OCI-LY7 (cell line): ENCODE results near the gene RBM23. TPM values are rescaled to one million over a fixed set of nuclear protein-coding genes. Genes with fewer than 3 reads are reported as not detected.

Experiments
- BruUV-seq: library from RNA; stranded (reverse); fragments of 400-500 nt; replicated peaks from 2 replicates; lab custom pipeline; 2021; lab: Mats Ljungman, UMichigan
- CTCF ChIA-PET: fragments of 300-600 bp; sonication (Branson Sonifier 250); formaldehyde crosslinking; loops from one replicate; lab custom pipeline; 2022; ENCODE audit warnings: antibody characterized with exemption; ENCODE audit not compliant: unreplicated experiment; lab: Charles Lee
- POLR2A ChIA-PET: fragments of 300-600 bp; sonication (Branson Sonifier 250); formaldehyde crosslinking; loops from one replicate; lab custom pipeline; 2022; ENCODE audit warnings: antibody characterized with exemption; lab: Charles Lee
- DNase-seq: peaks from one replicate; pipeline ENCODE4 v3.0.0-alpha.2; 2015; ENCODE audit warnings: low spot score
- H2AFZ ChIP-seq: fragments of 200-600 bp; sonication (generic), shearing (Covaris generic); 2 replicates; pipeline ENCODE4 v1.6.1; 2014; ENCODE audit warnings: mild to moderate bottlenecking, antibody characterized with exemption, low read length, moderate library complexity
- H3K27ac ChIP-seq: fragments of 200-600 bp; sonication (generic); 2 replicates; pipeline ENCODE4 v1.5.1; 2014; ENCODE audit warnings: mixed run types, low read depth, mild to moderate bottlenecking, moderate library complexity, low read length, inconsistent platforms; ENCODE audit not compliant: poor library complexity, severe bottlenecking
- H3K36me3 ChIP-seq: fragments of 200-600 bp; sonication (generic); 2 replicates; pipeline ENCODE4 v1.6.1; 2014; ENCODE audit warnings: mild to moderate bottlenecking, antibody characterized with exemption, low read length, moderate library complexity, mixed read lengths; ENCODE audit not compliant: insufficient read depth
- H3K4me1 ChIP-seq: fragments of 200-600 bp; sonication (generic); 2 replicates; pipeline ENCODE4 v1.5.1; 2014; ENCODE audit warnings: mild to moderate bottlenecking, low read length; ENCODE audit not compliant: insufficient read depth, poor library complexity, severe bottlenecking
- H3K4me2 ChIP-seq: fragments of 200-600 bp; sonication (generic); 2 replicates; pipeline ENCODE4 v1.6.1; 2014; ENCODE audit warnings: mild to moderate bottlenecking, low read length
- H3K4me3 ChIP-seq: fragments of 200-600 bp; sonication (generic); 2 replicates; pipeline ENCODE4 v1.5.1; 2014; ENCODE audit warnings: mild to moderate bottlenecking, low read depth, low read length; ENCODE audit not compliant: poor library complexity, severe bottlenecking
- H3K79me2 ChIP-seq: fragments of 200-600 bp; sonication (generic); 2 replicates; pipeline ENCODE4 v1.6.1; 2016; ENCODE audit warnings: low read depth, mild to moderate bottlenecking, low read length, moderate library complexity, mixed read lengths; ENCODE audit not compliant: insufficient read depth
- H3K9me2 ChIP-seq: fragments of 200-600 bp; sonication (generic); 2 replicates; pipeline ENCODE4 v1.6.1; 2016; ENCODE audit warnings: mild to moderate bottlenecking, low read length, mixed read lengths; ENCODE audit not compliant: insufficient read depth
- H3K9me3 ChIP-seq: fragments of 200-600 bp; sonication (generic); 2 replicates; pipeline ENCODE4 v1.6.1; 2014; ENCODE audit warnings: mild to moderate bottlenecking, mixed run types, low read length, mixed read lengths
- H4K20me1 ChIP-seq: fragments of 200-600 bp; sonication (generic); 2 replicates; pipeline ENCODE4 v1.6.1; 2014; ENCODE audit warnings: mild to moderate bottlenecking, antibody characterized with exemption, low read length, moderate library complexity, mixed read lengths; ENCODE audit not compliant: insufficient read depth
- CTCF ChIP-seq: fragments of 200-600 bp; sonication (generic); conservative IDR thresholded peaks from 2 replicates; pipeline ENCODE4 v1.5.1; 2014; ENCODE audit warnings: mild to moderate bottlenecking, antibody characterized with exemption, low read length, moderate library complexity, mixed read lengths
- EZH2phosphoT487 ChIP-seq: fragments of 200-600 bp; sonication (generic); IDR thresholded peaks from 2 replicates; pipeline ENCODE4 v1.6.1; 2018; ENCODE audit warnings: low read depth, borderline replicate concordance, mild to moderate bottlenecking, mixed run types, antibody characterized with exemption, low read length, moderate library complexity, mixed read lengths
- intact Hi-C: fragments of 100-400 bp; cut with micrococcal nuclease; formaldehyde crosslinking; loops from one replicate; pipeline ENCODE4 v1.10.0; 2022; ENCODE audit not compliant: unreplicated experiment
- total RNA-seq, 2 experiments: library from RNA; depleted of rRNA in 1 of 2; stranded (reverse); fragments of >200 nt in 1 of 2; shearing (Covaris generic) in 1 of 2; gene quantifications; 2 replicates each; pipeline ENCODE4 v1.2.3, GENCODE V29; 2014 to 2022

RBM23 gene
- total RNA-seq, 2 experiments from 2014 or later = 81.0 to 90.1 TPM

- DNase-seq = no peak
- Histone ChIP-seq H3K4me3 (peak overlapping the region; percentile 91), H3K79me2 (peaks cover 36% of the 10 kb centered on the region), H3K4me1 (peaks cover 32% of the 10 kb centered on the region), H4K20me1 (no peaks in the 10 kb centered on the region), H3K9me3 (no peaks in the 10 kb centered on the region), H3K27ac (peak overlapping the region; percentile 63), H2AFZ (peak overlapping the region; percentile 72), H3K36me3 (peaks cover 30% of the 10 kb centered on the region), H3K4me2 (peak overlapping the region; percentile 97), H3K9me2 (no peaks in the 10 kb centered on the region)
- BruUV-seq = TSS peak; percentile 88
- TF ChIP-seq CTCF = no peak
- TF ChIP-seq EZH2phosphoT487 = no peak
- POLR2A ChIA-PET = interaction anchor here (0.6 to 5.5 kb wide), 6 partner anchors 12 to 146 kb away, joined by 3 to 61 read pairs (median 8); partner anchors contain the start of genes HAUS4 and RBM23
- intact Hi-C loops = loop anchor here (1.0 to 2.0 kb wide), 3 partner anchors 26 to 77 kb away; no protein-coding TSS in a partner anchor
- CTCF ChIA-PET = interaction anchor here (0.6 to 1.8 kb wide), 5 partner anchors 15 to 52 kb away, joined by 4 to 8 read pairs (median 5); partner anchors contain the start of genes AJUBA and HAUS4
Measured at GRCh38 chr14:22929961-22930364, 11.0 kb upstream of the RBM23 start.

DNA sequence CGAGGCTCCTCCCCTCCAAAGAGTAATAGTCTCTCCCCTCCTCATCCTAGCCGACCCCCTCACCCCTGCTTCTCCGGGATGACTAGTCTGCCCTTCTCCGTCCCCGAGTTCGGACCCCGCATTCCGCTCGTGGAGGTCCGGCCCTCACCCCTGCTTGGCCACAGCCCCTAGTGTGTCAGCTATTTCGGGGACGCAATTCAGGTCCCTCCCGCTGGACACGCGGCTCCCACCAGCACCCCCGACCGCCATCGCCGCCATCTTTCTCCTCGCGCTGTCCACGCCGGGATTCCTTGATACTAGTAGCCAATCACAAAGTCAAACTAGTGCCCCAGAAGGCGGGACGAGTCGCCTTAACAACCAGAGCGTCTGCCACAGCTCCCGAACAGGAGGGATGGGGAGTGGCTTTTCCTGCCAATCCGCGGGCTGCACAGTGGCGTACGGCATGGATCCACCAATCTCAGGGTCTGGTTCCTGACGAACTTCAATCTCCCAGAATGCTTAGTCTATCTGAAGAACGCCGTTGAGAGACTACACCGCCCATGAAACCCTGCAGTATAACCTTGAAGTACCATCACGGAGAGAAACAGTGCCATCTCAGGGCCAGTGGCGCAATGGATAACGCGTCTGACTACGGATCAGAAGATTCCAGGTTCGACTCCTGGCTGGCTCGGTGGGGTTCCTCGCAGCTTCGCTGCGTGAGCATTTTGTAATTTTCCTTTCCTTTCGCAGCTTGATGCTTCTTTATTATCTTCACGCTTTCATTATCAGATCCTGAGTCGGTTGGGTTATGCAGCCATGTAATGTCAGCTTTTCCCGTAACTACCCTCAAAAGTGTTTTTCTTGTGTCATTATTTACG, 10.4 kb upstream of the RBM23 start, which contains the start of gene PRMT5:
PRMT5 (minus strand) TSS at position 273 of the 857 bp plus-strand sequence; CDS start at position 258, 15 bp downstream.
- BruUV-seq = no TSS peak
- Histone ChIP-seq H3K9me3 (no peaks in the 10 kb centered on the region), H3K79me2 (peaks cover 36% of the 10 kb centered on the region), H3K27ac (peak within 1 kb of the TSS; percentile 70), H2AFZ (peak within 1 kb of the TSS; percentile 72), H3K9me2 (no peaks in the 10 kb centered on the region), H3K4me3 (peak within 1 kb of the TSS; percentile 91), H3K4me1 (peaks cover 32% of the 10 kb centered on the region), H3K36me3 (peaks cover 36% of the 10 kb centered on the region), H4K20me1 (no peaks in the 10 kb centered on the region), H3K4me2 (peak within 1 kb of the TSS; percentile 97)
- DNase-seq = peak; percentile 99
- ChIA-PET CTCF (interaction anchor here (0.6 to 1.8 kb wide), 6 partner anchors 16 to 152 kb away, joined by 3 to 8 read pairs (median 4); partner anchors contain the start of genes AJUBA and HAUS4), POLR2A (interaction anchor here (0.6 to 5.5 kb wide), 7 partner anchors 12 to 1238 kb away, joined by 3 to 61 read pairs (median 7); partner anchors contain the start of genes HAUS4 and RBM23)
- intact Hi-C loops = loop anchor here (1.0 to 2.0 kb wide), 3 partner anchors 27 to 77 kb away; no protein-coding TSS in a partner anchor
- TF ChIP-seq CTCF (no peak), EZH2phosphoT487 (no peak)
